PFSK-1 (cell line): Measurements from ENCODE around the gene ATP5MC2.

Experiments used
- POLR2AphosphoS5 ChIP-seq: IDR thresholded peaks from 2 replicates; pipeline ENCODE4 v1.6.1; 2012; ENCODE audit warnings: low read depth, mild to moderate bottlenecking, control low read depth, low read length, moderate library complexity
- REST ChIP-seq, 2 experiments: IDR thresholded peaks; 2 replicates each; pipeline versions ENCODE4 v1.6.1 to v1.8.0; 2011 to 2012; ENCODE audit warnings: low read depth in 2 of 2, low read length in 2 of 2, control low read depth in 1 of 2, inconsistent platforms in 1 of 2, mild to moderate bottlenecking in 1 of 2, moderate library complexity in 1 of 2; ENCODE audit not compliant: insufficient read depth in 1 of 2
- SIN3A ChIP-seq: IDR thresholded peaks from 2 replicates; pipeline ENCODE4 v1.6.1; 2012; ENCODE audit warnings: mild to moderate bottlenecking, low read length, moderate library complexity, borderline replicate concordance; ENCODE audit not compliant: insufficient read depth

DNA sequence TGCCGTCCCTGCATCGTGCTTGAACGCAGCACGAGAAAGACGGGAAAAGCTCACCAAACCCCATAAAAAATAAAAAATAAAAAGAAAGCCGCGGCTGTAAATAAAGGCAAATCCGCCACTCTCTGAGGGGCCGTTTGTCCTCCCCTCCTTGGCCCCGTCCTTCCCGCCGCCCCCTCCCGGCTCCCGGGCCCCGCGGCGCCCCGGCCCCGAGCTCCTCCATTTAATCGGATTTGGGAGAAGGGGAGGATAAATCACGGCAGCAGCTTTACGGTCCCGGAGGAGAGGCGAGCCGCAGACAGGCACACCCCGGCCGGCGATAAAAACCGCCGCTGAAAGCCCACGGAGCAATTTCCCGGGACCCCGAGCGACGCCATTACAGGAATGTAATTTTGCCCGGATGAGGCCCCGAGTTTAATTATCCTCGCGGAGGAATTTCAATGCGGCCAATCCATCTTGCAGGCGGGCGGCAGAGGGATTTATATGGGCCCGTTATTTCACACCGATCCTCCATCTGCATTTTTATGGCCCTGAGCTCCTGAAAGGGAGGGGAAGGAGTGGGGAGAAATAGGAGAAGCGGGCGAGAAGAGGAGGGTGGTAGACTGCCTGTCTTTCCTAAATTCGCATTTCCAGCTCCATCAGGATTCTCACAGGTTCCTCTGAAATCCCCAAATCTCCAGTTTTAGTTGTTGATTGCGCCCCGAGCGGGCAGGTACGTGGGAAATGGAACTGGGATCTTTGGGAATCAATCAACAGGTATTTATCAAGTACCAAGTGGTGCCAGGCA is 1.3 kb upstream of the ATP5MC2 start:
- TF ChIP-seq POLR2AphosphoS5 (no peak), SIN3A (no peak), REST (IDR thresholded peaks at IDR 0.05; ENCODE audit: insufficient read depth in 1 of 2, low read depth in 2 of 2, low read length in 2 of 2) (no peak)
